ENCODE data around the gene PATE3.

PATE3 gene

GRCh38 chr11:125807909-125808308 lies 20.0 kb downstream of the PATE3 start:
- DNase-seq, result no peak
- in situ Hi-C loops (cut with HindIII; ENCODE audit: low pct_ligation_motif_present, low pct_unique_long_range_greater_than_20kb, low sequenced_read_pairs), result no loop called here

- no peak for DNase-seq
These were observed 45.1 kb downstream of the PATE3 start, which contains the start of gene PATE4 for GRCh38 chr11:125833016-125833415. Gene PATE4 (plus strand): TSS chr11:125833316. CDS start chr11:125833360, 44 bp downstream.

GRCh38 chr11:125835748-125836147 lies 47.8 kb downstream of the PATE3 start:
- DNase-seq, result no peak
- in situ Hi-C loops (cut with HindIII; ENCODE audit: low pct_ligation_motif_present, low pct_unique_long_range_greater_than_20kb, low sequenced_read_pairs), result no loop called here

More at GRCh38 chr11:125833016-125833415, 45.1 kb downstream of the PATE3 start, which contains the start of gene PATE4:
- in situ Hi-C loops (cut with HindIII; ENCODE audit: low pct_ligation_motif_present, low pct_unique_long_range_greater_than_20kb, low sequenced_read_pairs), result no loop called here
